ENCODE measurements around the gene SPOUT1.
A peak's percentile ranks its signal among the peaks of the same experiment; 100 is the strongest.

Gene SPOUT1

GRCh38 chr9:128836509-128837145 is 7.0 kb upstream of the SPOUT1 start:
- DNase-seq (ENCODE audit: low read depth), result no peak

- no peak for DNase-seq (ENCODE audit: low read depth)
Observed at GRCh38 chr9:128835246-128836210, 5.9 kb upstream of the SPOUT1 start.

GRCh38 chr9:128833696-128834095 is 4.1 kb upstream of the SPOUT1 start:
- no peak for DNase-seq (ENCODE audit: low read depth)

GRCh38 chr9:128828719-128829452 is 708 bp downstream of the SPOUT1 start:
- no peak for DNase-seq (ENCODE audit: low read depth)

GRCh38 chr9:128828267-128828666 is 1.3 kb downstream of the SPOUT1 start:
- DNase-seq (ENCODE audit: low read depth), result no peak

- no peak for DNase-seq (ENCODE audit: low read depth)
Observed at GRCh38 chr9:128825923-128826700, 3.5 kb downstream of the SPOUT1 start.

- DNase-seq (ENCODE audit: low read depth), result no peak
Observed at GRCh38 chr9:128824911-128825310, 4.7 kb downstream of the SPOUT1 start.

GRCh38 chr9:128823903-128824406 is 5.6 kb downstream of the SPOUT1 start:
- no peak for DNase-seq (ENCODE audit: low read depth)

GRCh38 chr9:128823362-128823902 is 6.2 kb downstream of the SPOUT1 start:
- DNase-seq (ENCODE audit: low read depth), result no peak

GRCh38 chr9:128822407-128823042 is 7.1 kb downstream of the SPOUT1 start:
- DNase-seq (ENCODE audit: low read depth), result no peak

- no peak for DNase-seq (ENCODE audit: low read depth)
Observed at GRCh38 chr9:128821584-128822406, 7.8 kb downstream of the SPOUT1 start.

- no peak for DNase-seq (ENCODE audit: low read depth)
Observed at GRCh38 chr9:128820665-128821583, 8.7 kb downstream of the SPOUT1 start.

GRCh38 chr9:128819716-128820664 is 9.6 kb downstream of the SPOUT1 start:
- no peak for DNase-seq (ENCODE audit: low read depth)

- DNase-seq (ENCODE audit: low read depth), result no peak
Observed at GRCh38 chr9:128818839-128819715, 10.5 kb downstream of the SPOUT1 start.

GRCh38 chr9:128818099-128818838 is 11.3 kb downstream of the SPOUT1 start, which contains the start of gene ENDOG:
Gene ENDOG, plus strand, starts transcription at chr9:128818500. Its CDS starts 185 bp downstream, at chr9:128818685.
- peak; percentile 88 for DNase-seq (ENCODE audit: low read depth)

- DNase-seq (ENCODE audit: low read depth), result no peak
Observed at GRCh38 chr9:128810873-128811272, 18.7 kb downstream of the SPOUT1 start.
